Brain microvascular endothelial cell (primary cell): Measurements from ENCODE around the gene ASPSCR1.

Experiments used
- DNase-seq: peaks from one replicate; pipeline ENCODE4 v3.0.0-alpha.2; 2020
- H3K27ac ChIP-seq: fragments of 250-450 bp; sonication (Bioruptor Pico); 2 replicates; pipeline ENCODE4 v1.5.1; 2020; ENCODE audit warnings: mild to moderate bottlenecking, moderate library complexity
- H3K27me3 ChIP-seq: fragments of 250-450 bp; sonication (Bioruptor Pico); replicated peaks from 2 replicates; pipeline ENCODE4 v1.5.1; 2020; ENCODE audit warnings: mild to moderate bottlenecking
- H3K36me3 ChIP-seq: fragments of 250-450 bp; sonication (Bioruptor Pico); replicated peaks from 2 replicates; pipeline ENCODE4 v1.5.1; 2020; ENCODE audit warnings: mild to moderate bottlenecking
- H3K4me3 ChIP-seq: 2 replicates; pipeline ENCODE4 v1.5.1; 2011; ENCODE audit warnings: low read depth, mild to moderate bottlenecking, control low read depth, low read length, moderate library complexity
- in situ Hi-C: cut with HindIII; loops from 2 replicates; pipeline ENCODE4 v1.10.0; 2017; ENCODE audit warnings: low sequenced_read_pairs, low pct_ligation_motif_present
- TF ChIP-seq, protein P1 (sequence below): IDR thresholded peaks from 2 replicates; pipeline ENCODE4 v1.5.1; 2011; ENCODE audit warnings: low read depth, mild to moderate bottlenecking, moderate library complexity, low read length, control low read depth, inconsistent platforms; ENCODE audit errors: missing control alignments

Gene ASPSCR1

DNA sequence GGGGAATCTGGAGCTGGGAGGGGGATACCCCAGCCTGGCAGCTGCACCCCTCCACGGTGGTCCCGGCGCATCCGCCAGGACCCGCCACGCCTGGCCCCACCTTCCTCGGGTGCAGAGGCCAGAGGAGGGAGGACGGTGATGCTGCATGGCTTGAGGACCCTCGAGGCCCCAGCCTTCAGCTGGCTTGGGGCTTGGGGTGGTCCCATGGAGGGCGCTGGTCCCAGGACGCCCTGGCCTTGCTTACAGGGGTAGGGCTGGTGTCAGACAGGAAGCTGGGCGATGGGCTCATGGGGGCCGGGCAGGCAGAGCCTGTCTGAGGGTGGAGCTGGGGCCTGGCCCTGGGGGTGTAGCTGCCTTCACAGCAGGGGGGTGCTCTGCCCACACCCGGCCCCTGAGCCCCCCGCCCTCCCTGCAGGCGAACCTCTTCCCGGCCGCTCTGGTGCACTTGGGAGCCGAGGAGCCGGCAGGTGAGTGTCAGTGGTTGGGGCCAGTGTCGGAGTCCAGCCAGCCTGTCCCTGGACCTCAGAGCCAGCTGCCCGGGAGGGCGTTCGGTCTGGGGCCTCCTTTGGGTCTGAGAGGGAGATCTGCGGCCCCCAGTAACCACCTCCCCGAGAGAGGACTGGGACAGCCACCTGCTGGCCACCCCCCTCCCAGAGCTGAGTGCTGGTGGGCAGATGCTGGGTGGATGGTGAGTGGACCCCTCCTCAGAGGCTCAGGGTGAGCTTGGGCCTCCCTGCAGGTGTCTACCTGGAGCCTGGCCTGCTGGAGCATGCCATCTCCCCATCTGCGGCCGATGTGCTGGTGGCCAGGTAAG, 38.8 kb downstream of the ASPSCR1 start:
- Histone ChIP-seq H3K27me3 (no peaks in the 10 kb centered on the region), H3K36me3 (no peaks in the 10 kb centered on the region), H3K27ac (no peak overlapping the region), H3K4me3 (no peak overlapping the region)
- DNase-seq, result no peak
- in situ Hi-C loops, result no loop called here
- TF ChIP-seq, protein P1, sequence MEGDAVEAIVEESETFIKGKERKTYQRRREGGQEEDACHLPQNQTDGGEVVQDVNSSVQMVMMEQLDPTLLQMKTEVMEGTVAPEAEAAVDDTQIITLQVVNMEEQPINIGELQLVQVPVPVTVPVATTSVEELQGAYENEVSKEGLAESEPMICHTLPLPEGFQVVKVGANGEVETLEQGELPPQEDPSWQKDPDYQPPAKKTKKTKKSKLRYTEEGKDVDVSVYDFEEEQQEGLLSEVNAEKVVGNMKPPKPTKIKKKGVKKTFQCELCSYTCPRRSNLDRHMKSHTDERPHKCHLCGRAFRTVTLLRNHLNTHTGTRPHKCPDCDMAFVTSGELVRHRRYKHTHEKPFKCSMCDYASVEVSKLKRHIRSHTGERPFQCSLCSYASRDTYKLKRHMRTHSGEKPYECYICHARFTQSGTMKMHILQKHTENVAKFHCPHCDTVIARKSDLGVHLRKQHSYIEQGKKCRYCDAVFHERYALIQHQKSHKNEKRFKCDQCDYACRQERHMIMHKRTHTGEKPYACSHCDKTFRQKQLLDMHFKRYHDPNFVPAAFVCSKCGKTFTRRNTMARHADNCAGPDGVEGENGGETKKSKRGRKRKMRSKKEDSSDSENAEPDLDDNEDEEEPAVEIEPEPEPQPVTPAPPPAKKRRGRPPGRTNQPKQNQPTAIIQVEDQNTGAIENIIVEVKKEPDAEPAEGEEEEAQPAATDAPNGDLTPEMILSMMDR, result no peak

DNA sequence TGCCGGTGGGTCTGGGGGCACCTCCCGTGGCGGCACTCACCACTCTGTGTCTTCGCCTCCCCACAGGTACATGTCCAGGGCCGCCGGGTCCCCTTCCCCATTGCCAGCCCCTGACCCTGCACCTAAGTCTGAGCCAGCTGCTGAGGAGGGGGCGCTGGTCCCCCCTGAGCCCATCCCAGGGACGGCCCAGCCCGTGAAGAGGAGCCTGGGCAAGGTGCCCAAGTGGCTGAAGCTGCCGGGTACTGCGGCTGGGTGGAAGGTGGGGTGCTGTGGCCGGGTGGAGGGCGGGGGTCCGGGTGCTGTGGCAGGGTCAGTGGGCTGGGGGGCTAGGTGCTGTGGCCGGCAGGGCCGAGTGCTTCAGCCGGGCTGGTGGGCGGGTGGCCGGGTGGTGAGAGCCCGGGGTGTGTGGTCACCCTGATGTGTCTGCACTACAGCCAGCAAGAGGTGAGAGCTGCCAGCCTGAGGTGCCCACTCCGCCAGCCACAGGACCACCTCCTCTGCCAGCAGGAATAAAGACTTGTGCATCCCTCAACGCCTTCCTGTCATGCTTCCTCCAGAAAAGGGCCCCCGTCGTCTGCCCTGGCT, 39.5 kb downstream of the ASPSCR1 start:
- H3K36me3 ChIP-seq, result no peaks in the 10 kb centered on the region
- no peak for DNase-seq
- in situ Hi-C loops, result no loop called here
- no peaks in the 10 kb centered on the region for H3K27me3 ChIP-seq
- no peak overlapping the region for H3K27ac ChIP-seq
- H3K4me3 ChIP-seq, result no peak overlapping the region
- TF ChIP-seq, protein P1, result no peak

DNA sequence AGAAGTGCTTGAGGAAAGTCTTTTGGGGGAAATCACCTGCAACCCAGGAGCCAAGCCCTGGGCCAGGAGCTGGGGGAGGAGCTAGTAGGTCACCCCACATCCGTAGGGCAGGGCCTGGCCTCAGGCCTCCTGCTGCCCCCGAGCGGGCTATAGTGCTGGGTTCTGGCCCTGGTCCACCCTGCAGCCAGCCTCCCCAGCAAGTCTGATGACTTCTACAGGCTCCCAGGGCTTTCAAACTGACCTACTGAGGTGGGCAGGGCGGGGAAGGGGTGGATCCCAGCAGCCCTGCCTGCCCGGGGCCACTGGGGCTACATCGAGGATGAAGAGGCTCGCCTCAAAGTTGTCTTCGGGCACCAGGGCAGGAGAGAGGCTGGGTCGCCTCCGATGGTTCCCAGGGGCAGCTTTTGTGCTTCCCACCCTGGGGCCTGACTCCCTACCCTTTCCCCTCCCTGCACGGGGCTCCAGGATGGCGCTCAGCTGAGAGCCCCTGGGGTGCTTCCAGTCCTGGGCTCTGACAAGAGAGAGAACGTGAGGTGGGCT, 40.3 kb downstream of the ASPSCR1 start:
- no peaks in the 10 kb centered on the region for H3K36me3 ChIP-seq
- in situ Hi-C loops, result no loop called here
- H3K4me3 ChIP-seq, result no peak overlapping the region
- TF ChIP-seq, protein P1, result no peak
- H3K27me3 ChIP-seq, result no peaks in the 10 kb centered on the region
- DNase-seq, result no peak
- no peak overlapping the region for H3K27ac ChIP-seq

DNA sequence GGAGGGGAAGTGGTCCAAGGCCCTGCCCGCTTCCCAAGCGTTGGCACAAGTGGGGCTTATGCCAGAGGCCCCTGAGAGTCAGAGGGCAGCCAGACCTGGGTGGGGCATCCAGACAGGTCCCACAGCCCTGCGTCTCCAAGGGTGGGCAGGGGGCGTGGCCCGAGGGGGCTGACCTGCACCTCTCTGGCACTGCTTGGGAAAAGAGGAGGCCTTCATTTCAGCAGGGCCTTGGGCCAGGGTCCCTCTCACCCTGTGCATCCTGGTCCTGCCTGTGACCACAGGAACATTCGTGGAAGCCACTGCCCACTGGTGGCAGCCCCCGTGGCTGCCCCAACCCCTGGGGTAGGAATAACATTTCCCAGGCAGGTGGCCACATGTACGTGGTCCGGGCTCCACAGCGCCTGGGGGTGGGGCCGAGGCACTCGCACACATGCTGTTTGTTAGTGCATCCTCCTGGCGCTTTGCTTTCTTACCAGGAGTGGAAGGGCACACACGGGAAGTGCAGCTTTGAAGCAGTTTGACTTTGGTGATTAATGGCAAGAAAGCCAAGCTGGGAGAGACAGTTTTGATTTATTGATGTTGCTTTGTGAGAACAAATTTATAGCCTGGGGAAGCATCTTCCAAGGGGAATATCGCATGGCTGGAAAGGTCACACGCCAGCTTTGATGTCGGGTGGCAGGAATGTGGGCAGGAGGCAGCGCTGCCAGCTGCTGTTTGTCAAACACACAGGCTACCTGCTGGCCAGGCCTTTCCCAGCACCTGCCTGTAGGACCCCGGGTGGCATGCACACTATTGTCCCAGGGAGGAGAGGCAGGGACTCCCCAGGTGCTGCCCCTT, 40.9 kb downstream of the ASPSCR1 start:
- in situ Hi-C loops, result no loop called here
- no peak overlapping the region for H3K27ac ChIP-seq
- DNase-seq, result no peak
- no peaks in the 10 kb centered on the region for H3K27me3 ChIP-seq
- H3K4me3 ChIP-seq, result no peak overlapping the region
- no peaks in the 10 kb centered on the region for H3K36me3 ChIP-seq
- TF ChIP-seq, protein P1, result no peak

DNA sequence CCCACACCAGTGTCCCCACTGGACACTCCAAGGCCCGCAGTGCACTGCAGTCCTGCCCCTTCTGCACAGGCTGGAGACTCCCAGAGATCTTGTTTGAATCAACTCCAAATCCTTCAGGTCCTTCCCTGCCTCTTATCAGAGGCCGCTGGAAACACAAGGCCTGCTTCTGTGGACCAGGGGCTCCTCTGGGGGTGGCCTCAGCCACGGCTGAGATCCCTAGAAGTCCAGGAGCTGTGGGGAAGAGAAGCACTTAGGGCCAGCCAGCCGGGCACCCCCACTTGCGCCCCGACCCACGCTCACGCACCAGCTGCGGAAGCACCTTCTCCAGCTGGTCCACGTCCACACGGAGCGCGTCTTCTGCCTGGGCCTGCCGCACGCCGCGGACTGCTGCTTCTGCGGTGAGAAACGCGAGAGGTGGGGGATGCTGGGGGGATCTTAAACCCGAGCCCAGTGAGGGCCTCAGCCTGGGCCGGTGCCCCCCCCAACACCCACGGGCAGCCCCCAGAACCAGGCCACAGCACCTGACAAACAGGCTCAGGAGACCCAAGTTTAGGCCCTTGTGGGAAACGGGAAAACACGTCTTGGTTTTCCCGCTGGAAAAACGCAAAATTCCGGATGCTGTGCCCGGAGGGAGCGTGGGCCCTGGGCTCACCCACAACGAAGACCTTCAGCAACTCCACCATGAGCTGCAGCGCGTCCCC, 41.7 kb downstream of the ASPSCR1 start:
- Histone ChIP-seq H3K36me3 (no peaks in the 10 kb centered on the region), H3K27ac (no peak overlapping the region), H3K4me3 (no peak overlapping the region), H3K27me3 (no peaks in the 10 kb centered on the region)
- in situ Hi-C loops, result no loop called here
- TF ChIP-seq, protein P1, result no peak
- DNase-seq, result no peak
